ENCODE measurements around the gene UMODL1. TPM values are rescaled to one million over a fixed set of nuclear protein-coding genes. Genes with fewer than 3 reads are reported as not detected.

Gene UMODL1
- total and polyA plus RNA-seq, 2 of the 13 experiments (the other 11 are each of a cell fraction or from before 2014, with no cell fraction given) = not detected

GRCh38 chr21:42120101-42120902 is 49.2 kb downstream of the UMODL1 start (continued):
- TF ChIP-seq ZNF7 (CRISPR knock-in tag; IDR thresholded peaks at IDR 0.05) (peak; percentile 61; the same call in 1 of the 2 replicates), TEAD2 (CRISPR knock-in tag; IDR thresholded peaks at IDR 0.05) (no peak), ARID5B (CRISPR knock-in tag; IDR thresholded peaks at IDR 0.05) (peak; percentile 52; the same call in 1 of the 2 replicates), NR2F6 (IDR thresholded peaks at IDR 0.05) (0 out of 2 replicates have a peak, but pooled peaks have one; percentile 26), NR2F6 (CRISPR knock-in tag; IDR thresholded peaks at IDR 0.05) (no peak), ZNF430 (CRISPR knock-in tag; IDR thresholded peaks at IDR 0.05) (no peak), SOX13 (IDR thresholded peaks at IDR 0.05) (no peak), SOX13 (CRISPR knock-in tag; conservative IDR thresholded peaks at IDR 0.05 in 1 of 2, IDR thresholded peaks at IDR 0.05 in 1 of 2) (peak in 1 of 2 experiments; percentile 69; a peak in 1 of 4 replicates), ZNF354B (CRISPR knock-in tag; IDR thresholded peaks at IDR 0.05) (no peak), ZNF644 (CRISPR knock-in tag; IDR thresholded peaks at IDR 0.05; ENCODE audit: low read depth) (peak; percentile 51; the same call in 1 of the 2 replicates), CREM (IDR thresholded peaks at IDR 0.05) (peak; percentile 36; the same call in 1 of the 2 replicates), CREM (CRISPR knock-in tag; IDR thresholded peaks at IDR 0.05) (no peak), AHDC1 (CRISPR knock-in tag; IDR thresholded peaks at IDR 0.05; ENCODE audit: borderline replicate concordance) (no peak), ATF4 (CRISPR knock-in tag; IDR thresholded peaks at IDR 0.05) (peak in 1 of 2 experiments; percentile 67; a peak in 2 of 4 replicates), CEBPG (CRISPR knock-in tag; IDR thresholded peaks at IDR 0.05) (peak; percentile 60), GFI1 (CRISPR knock-in tag; IDR thresholded peaks at IDR 0.05; ENCODE audit: borderline replicate concordance) (peak; percentile 82), MXD3 (CRISPR knock-in tag; IDR thresholded peaks at IDR 0.05) (no peak), REL (CRISPR knock-in tag; conservative IDR thresholded peaks at IDR 0.05) (no peak)
